GM18951 (cell line): Measurements from ENCODE around the gene SLC44A3.

Experiments
- POLR2A ChIP-seq: IDR thresholded peaks from 4 replicates; pipeline ENCODE4 v1.6.1; 2011; ENCODE audit warnings: mild to moderate bottlenecking; ENCODE audit not compliant: insufficient read length, insufficient read depth; ENCODE audit errors: extremely low read depth
- in situ Hi-C: fragments of 300-500 bp; cut with MboI; formaldehyde crosslinking; loops from one replicate; pipeline ENCODE4 v1.12.0; 2022; ENCODE audit warnings: low sequenced_read_pairs, mixed read lengths, inconsistent platforms; ENCODE audit not compliant: unreplicated experiment

Gene SLC44A3

GRCh38 chr1:94806441-94806871 is 13.7 kb upstream of the SLC44A3 start:
- no peak for TF ChIP-seq POLR2A
- in situ Hi-C loops, result loop anchor here (25.0 kb wide), 1 partner anchor 744 kb away; no protein-coding TSS in a partner anchor

DNA sequence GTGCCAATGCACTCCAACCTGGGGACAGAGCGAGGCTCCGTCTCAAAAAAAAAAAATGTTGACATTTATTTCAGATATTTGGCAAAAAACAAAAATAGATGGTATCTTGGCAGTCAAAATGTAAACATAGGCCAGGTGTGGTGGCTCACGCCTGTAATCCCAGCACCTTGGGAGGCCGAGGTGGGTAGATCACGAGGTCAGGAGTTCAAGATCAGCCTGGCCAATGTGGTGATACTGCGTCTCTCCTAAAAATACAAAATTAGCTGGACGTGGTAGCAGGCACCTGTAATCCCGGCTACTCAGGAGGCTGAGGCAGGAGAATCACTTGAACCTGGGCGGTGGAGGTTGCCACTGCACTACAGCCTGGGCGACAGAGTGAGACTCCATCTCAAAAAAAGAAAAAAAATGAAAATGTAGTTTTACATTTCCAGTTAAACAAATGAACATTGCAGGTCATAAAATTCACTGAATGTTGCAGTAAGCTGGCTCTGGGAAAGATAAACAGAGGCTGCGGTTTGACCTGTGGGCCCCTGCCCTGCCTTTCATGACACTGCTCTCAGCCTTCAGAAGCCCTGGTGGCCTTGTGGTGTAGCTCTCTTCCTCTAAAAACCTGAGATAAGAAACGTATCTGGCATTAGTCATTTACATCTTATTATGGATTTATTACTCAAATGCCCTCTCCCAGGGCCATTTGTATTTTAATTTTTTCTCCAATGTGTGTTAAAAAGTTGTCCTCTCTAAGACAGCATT is 12.2 kb upstream of the SLC44A3 start:
- no peak for TF ChIP-seq POLR2A
- in situ Hi-C loops, result loop anchor here (25.0 kb wide), 1 partner anchor 746 kb away; no protein-coding TSS in a partner anchor

GRCh38 chr1:94808669-94809068 is 11.5 kb upstream of the SLC44A3 start:
- TF ChIP-seq POLR2A, result no peak
- in situ Hi-C loops, result loop anchor here (25.0 kb wide), 1 partner anchor 746 kb away; no protein-coding TSS in a partner anchor

DNA sequence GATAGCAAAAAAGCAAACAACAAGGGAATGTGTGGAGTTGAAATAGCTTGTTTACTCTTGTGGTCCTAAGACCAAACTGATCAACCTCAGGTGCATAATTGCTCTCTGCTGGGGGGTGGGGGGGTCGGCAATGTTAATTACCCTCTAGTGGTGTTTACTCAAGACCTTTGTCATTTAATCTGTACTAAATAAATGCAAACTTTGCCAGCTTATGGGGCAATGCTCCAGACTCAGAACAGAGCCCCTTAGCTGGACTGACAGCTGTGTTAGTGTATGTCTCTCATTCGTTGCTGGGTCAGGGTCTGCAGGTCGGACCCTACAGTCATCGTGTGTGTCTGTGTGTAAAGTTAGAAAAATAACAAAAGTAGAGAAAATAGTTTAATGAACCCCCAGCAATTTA is 7.2 kb upstream of the SLC44A3 start:
- in situ Hi-C loops, result loop anchor here (25.0 kb wide), 1 partner anchor 751 kb away; no protein-coding TSS in a partner anchor
- TF ChIP-seq POLR2A, result no peak

DNA sequence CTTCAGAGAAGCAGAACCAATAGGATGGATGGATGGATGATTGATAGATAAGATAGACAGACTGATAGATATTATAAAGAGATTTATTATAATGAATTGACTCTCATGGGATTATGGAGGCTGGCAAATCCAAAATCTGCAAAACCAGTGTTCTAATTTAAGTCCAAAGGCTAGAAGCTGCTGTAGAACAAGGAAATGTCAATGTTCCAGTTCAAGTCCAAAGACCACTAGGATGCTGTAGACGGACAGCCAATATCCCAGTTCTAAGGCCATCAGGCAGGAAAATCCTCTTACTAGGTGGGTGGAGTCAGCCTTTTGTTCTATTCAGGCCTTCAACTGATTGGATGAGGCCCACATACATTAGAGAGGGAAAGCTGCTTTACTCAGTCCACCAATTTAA is 4.1 kb upstream of the SLC44A3 start:
- in situ Hi-C loops, result loop anchor here (25.0 kb wide), 1 partner anchor 754 kb away; no protein-coding TSS in a partner anchor
- no peak for TF ChIP-seq POLR2A

DNA sequence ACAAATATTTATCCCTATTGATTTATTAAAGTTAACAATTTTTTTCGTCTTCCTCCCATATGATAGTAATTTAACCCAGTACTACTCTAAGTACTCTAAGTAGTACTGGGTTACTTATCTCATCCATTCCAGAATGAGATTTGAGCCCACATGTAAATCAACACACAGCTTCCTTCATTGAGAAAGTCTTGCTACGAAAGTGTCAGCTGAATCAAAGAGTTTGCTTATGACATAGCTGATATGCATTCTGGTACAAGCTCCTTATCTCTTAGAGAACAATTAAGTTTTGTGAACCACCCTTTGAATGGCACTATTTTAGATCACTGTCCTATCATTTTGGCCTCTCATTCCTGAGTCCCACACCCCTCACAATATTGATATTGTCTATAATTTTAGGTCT is 2.4 kb upstream of the SLC44A3 start:
- in situ Hi-C loops, result loop anchor here (25.0 kb wide), 1 partner anchor 755 kb away; no protein-coding TSS in a partner anchor
- TF ChIP-seq POLR2A, result no peak

DNA sequence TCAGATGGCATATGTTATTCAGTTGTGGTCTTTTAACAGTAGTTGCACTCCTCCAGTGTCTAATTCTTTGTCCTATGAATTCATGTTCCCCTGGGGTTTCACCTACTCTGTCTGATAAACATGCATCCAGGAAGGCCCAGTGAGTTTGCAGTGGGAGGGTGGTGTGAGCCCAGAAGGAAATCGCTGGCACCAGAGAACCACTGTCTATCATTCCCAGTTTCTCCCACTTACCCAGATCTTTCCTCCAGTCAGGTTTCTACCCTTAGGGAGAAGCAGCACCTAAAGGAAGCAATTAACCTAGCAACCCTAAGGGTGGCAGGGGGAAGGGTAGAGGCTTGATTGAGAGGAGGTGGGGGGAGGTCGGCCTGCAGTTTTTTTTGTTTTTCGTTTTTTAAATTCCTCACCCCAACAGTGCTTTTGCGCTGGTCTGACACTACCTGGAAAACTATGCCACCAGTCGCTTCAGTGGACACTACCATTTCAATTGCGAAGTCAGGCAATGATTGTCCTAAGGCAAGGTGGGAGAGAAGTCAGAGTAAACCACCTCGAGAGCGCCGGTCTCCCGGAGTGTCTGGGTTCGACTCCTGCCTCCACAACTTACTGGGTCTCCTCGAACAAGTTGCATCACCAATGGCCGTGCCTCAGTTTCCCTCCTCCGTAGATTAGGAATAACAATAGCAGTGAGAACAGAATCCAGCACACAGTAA is 766 bp upstream of the SLC44A3 start:
- in situ Hi-C loops, result loop anchor here (25.0 kb wide), 1 partner anchor 757 kb away; no protein-coding TSS in a partner anchor
- TF ChIP-seq POLR2A, result no peak

GRCh38 chr1:94820936-94821335 is 779 bp downstream of the SLC44A3 start:
- in situ Hi-C loops, result loop anchor here (25.0 kb wide), 1 partner anchor 759 kb away; no protein-coding TSS in a partner anchor
- TF ChIP-seq POLR2A, result no peak

DNA sequence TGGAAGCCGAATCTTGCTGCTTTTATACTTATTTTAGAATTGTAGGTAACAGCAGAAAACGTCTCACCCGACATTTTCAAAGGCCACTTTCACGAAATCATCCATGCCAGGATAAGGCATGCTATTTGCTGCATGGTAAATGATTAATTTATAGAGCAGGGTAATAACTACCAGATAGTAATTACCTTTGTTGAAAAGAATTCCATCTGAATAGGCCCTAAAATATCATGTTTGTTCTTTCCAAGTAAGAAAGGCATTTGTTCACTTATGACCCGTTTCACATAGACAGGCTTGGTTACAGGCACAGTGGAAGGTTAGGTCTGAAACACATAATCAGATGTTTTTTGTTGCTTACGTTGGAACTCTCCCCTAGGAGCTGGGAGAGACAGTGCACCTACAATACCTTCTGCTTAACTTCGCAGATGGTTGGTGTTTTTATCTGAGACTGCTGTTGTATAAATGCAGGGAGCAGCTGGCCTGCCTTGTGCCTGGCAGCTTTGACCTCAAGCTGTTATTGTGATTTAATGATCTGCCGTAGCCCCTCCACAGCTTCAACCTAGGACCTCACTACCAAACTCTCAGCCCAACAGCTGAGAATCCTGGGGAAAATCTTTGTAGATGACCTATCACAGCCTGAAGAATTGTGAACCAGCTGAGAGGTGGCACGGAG is 1.6 kb downstream of the SLC44A3 start:
- in situ Hi-C loops, result loop anchor here (25.0 kb wide), 1 partner anchor 759 kb away; no protein-coding TSS in a partner anchor
- no peak for TF ChIP-seq POLR2A

DNA sequence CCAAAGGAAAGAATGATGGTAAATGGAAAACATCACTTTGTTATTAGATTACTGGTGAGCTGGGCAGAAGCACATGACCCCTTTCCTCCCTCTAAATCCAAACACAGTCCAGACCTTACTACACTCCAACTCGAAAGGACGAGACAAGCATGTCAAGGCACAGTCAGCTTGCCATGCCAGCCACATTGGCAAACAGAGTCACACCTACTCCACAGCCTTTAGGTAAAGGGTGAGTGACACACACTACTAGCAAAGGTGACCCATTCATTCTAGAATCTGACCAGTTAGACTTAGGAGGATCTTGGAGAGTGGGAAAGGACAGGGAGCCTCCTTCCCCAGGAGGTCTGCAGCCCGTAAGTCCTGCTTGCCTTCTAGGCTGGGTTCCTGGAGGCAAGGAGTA is 3.0 kb downstream of the SLC44A3 start:
- no peak for TF ChIP-seq POLR2A
- in situ Hi-C loops, result loop anchor here (25.0 kb wide), 1 partner anchor 761 kb away; no protein-coding TSS in a partner anchor

GRCh38 chr1:94825936-94826335 is 5.8 kb downstream of the SLC44A3 start:
- TF ChIP-seq POLR2A, result no peak
- in situ Hi-C loops, result no loop called here

- no peak for TF ChIP-seq POLR2A
- in situ Hi-C loops, result no loop called here
Measured at GRCh38 chr1:94827434-94827833, 7.3 kb downstream of the SLC44A3 start.

DNA sequence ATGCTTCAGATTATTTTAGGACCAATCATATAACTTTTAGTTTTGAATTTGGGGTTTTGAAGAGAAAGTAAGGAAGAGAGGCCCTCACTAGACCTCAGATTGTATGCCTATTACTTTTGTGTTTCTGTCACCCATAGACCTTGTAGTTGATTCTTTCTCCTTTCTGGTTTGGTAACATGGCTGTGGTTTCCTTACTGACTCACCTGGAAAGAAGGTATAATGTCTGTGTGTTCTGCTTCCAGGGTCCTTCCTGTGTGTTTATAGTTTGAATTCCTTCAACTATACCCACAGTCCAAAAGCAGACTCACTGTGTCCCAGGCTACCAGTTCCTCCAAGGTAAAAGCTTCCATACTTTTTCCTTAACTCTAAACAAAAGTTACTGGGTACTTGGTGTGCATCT is 8.1 kb downstream of the SLC44A3 start:
- no peak for TF ChIP-seq POLR2A
- in situ Hi-C loops, result no loop called here

DNA sequence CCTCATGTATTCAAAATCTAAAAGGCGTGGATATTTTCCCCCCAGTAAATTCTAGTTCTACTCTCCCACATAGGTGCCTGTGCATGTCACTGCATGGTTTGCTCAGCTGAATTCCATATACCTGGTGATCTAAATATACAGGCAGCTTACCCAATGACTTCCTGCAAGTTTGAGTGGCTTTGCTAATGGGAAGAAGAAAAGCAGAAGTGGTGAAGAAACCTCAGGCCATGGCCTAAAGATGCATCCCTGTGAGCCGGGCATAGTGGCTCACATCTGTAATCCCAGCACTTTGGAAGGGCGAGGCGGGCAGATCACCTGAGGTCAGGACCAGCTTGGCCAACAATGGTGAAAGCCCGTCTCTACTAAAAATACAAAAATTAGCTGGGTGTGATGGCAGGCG is 11.5 kb downstream of the SLC44A3 start:
- in situ Hi-C loops, result no loop called here
- TF ChIP-seq POLR2A, result no peak
